ENCODE data around the gene GLUD1.

DNA sequence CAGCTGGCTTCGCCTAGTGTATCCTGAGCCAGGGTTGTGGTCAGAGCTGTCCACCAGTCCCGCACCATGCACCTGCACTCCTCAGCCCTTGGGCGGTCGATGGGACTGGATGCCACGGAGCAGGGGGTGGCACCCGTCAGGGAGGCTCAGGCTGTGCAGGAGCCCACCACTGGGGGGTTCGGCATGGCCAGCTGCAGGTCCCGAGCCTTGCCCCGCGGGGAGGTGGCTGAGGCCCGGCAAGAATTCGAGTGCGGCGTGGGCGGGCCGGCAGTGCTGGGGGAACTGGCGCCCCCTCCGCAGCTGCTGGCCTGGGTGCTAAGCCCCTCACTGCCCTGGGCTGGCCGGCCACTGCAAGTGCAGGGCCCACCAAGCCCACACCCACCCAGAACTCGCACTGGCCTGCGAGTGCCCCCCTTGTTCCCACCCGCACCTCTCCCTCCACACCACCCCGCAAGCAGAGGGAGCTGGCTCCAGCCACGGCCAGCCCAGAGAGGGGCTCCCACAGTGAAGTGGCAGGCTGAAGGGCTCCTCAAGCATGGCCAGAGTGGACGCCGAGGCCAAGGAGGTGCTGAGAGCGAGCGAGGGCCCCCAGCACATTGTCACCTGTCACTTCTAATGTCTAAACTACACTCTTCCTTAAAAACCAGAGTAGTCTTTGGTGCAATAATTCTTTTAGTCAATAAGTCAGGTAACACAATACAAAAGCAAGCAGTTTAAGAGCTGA, 63.6 kb downstream of the GLUD1 start:
- no peak for TF ChIP-seq RARB (CRISPR knock-in tag; IDR thresholded peaks at IDR 0.05)
- no peak for TF ChIP-seq TOX (CRISPR knock-in tag; IDR thresholded peaks at IDR 0.05; ENCODE audit: borderline replicate concordance)
- TF ChIP-seq ESRRG (CRISPR knock-in tag; IDR thresholded peaks at IDR 0.05), result no peak
- TF ChIP-seq, protein P1, sequence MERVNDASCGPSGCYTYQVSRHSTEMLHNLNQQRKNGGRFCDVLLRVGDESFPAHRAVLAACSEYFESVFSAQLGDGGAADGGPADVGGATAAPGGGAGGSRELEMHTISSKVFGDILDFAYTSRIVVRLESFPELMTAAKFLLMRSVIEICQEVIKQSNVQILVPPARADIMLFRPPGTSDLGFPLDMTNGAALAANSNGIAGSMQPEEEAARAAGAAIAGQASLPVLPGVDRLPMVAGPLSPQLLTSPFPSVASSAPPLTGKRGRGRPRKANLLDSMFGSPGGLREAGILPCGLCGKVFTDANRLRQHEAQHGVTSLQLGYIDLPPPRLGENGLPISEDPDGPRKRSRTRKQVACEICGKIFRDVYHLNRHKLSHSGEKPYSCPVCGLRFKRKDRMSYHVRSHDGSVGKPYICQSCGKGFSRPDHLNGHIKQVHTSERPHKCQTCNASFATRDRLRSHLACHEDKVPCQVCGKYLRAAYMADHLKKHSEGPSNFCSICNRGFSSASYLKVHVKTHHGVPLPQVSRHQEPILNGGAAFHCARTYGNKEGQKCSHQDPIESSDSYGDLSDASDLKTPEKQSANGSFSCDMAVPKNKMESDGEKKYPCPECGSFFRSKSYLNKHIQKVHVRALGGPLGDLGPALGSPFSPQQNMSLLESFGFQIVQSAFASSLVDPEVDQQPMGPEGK (CRISPR knock-in tag; IDR thresholded peaks at IDR 0.05; ENCODE audit: borderline replicate concordance), result no peak
- TF ChIP-seq ARNTL (CRISPR knock-in tag; IDR thresholded peaks at IDR 0.05; ENCODE audit: borderline replicate concordance, low read depth), result no peak
- TF ChIP-seq PPARA (CRISPR knock-in tag; IDR thresholded peaks at IDR 0.05; ENCODE audit: borderline replicate concordance), result no peak
- TF ChIP-seq, protein P2, sequence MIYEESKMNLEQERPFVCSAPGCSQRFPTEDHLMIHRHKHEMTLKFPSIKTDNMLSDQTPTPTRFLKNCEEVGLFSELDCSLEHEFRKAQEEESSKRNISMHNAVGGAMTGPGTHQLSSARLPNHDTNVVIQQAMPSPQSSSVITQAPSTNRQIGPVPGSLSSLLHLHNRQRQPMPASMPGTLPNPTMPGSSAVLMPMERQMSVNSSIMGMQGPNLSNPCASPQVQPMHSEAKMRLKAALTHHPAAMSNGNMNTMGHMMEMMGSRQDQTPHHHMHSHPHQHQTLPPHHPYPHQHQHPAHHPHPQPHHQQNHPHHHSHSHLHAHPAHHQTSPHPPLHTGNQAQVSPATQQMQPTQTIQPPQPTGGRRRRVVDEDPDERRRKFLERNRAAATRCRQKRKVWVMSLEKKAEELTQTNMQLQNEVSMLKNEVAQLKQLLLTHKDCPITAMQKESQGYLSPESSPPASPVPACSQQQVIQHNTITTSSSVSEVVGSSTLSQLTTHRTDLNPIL (CRISPR knock-in tag; IDR thresholded peaks at IDR 0.05; ENCODE audit: low read depth), result no peak
- no peak for TF ChIP-seq ZFP3 (CRISPR knock-in tag; IDR thresholded peaks at IDR 0.05)

Measured in SK-N-SH treated with all-trans-retinoic acid at 6 μM for 48 hours (cell line).